Smooth muscle cell (in vitro differentiated cells): ENCODE results near the gene ERVV-1. TPM values are rescaled to one million over a fixed set of nuclear protein-coding genes. Genes with fewer than 3 reads are reported as not detected.
A peak's percentile ranks its signal among the peaks of the same experiment; 100 is the strongest.

Source experiments
- DNase-seq: peaks from one replicate; lab custom pipeline; 2025; ENCODE audit not compliant: unreplicated experiment; lab: John Stamatoyannopoulos, UW
- H2AFZ ChIP-seq: fragments of 200-600 bp; sonication (generic); 2 replicates; pipeline ENCODE4 v1.6.0; 2016; ENCODE audit warnings: antibody characterized with exemption, low read depth, mild to moderate bottlenecking
- H3F3A ChIP-seq: fragments of 200-600 bp; sonication (generic); 2 replicates; pipeline ENCODE4 v1.6.0; 2017; ENCODE audit warnings: antibody characterized with exemption, low read depth
- H3K27ac ChIP-seq: fragments of 200-600 bp; sonication (generic); 2 replicates; pipeline ENCODE4 v1.5.1; 2016; ENCODE audit warnings: low read depth, mild to moderate bottlenecking
- H3K27me3 ChIP-seq: fragments of 200-600 bp; sonication (generic); 2 replicates; pipeline ENCODE4 v1.6.1; 2016; ENCODE audit warnings: low read depth, mild to moderate bottlenecking
- H3K36me3 ChIP-seq: fragments of 200-600 bp; sonication (generic); 2 replicates; pipeline ENCODE4 v1.5.1; 2016; ENCODE audit warnings: low read depth
- H3K4me1 ChIP-seq: fragments of 200-600 bp; sonication (generic); 2 replicates; pipeline ENCODE4 v1.5.1; 2016; ENCODE audit warnings: low read depth
- H3K4me2 ChIP-seq: fragments of 200-600 bp; sonication (generic); 2 replicates; pipeline ENCODE4 v1.6.0; 2016; ENCODE audit warnings: mild to moderate bottlenecking
- H3K4me3 ChIP-seq: fragments of 200-600 bp; sonication (generic); 2 replicates; pipeline ENCODE4 v1.5.1; 2016; ENCODE audit warnings: mild to moderate bottlenecking
- H3K79me2 ChIP-seq: fragments of 200-600 bp; sonication (generic); 2 replicates; pipeline ENCODE4 v1.6.0; 2016; ENCODE audit warnings: low read depth, mild to moderate bottlenecking
- H3K9ac ChIP-seq: fragments of 200-600 bp; sonication (generic); 2 replicates; pipeline ENCODE4 v1.6.0; 2016; ENCODE audit warnings: low read depth
- H3K9me3 ChIP-seq: fragments of 200-600 bp; sonication (generic); replicated peaks from 2 replicates; pipeline ENCODE4 v1.5.1; 2016; ENCODE audit warnings: low read depth
- H4K20me1 ChIP-seq: fragments of 200-600 bp; sonication (generic); 2 replicates; pipeline ENCODE4 v1.6.0; 2016; ENCODE audit warnings: low read depth
- WGBS: methylation state at CpG from one replicate; pipeline ENCODE4 v1.1.7; 2016; ENCODE audit warnings: low lambda C conversion rate; 5-methylcytosine and 5-hydroxymethylcytosine counted together
- polyA plus RNA-seq: library from polyadenylated mRNA; unstranded; fragments of >200 nt; fragmentation: Nextera tagmentation; extraction: Ambion mirVana; gene quantifications from 2 replicates; pipeline ENCODE4 v1.2.1, GENCODE V29; 2016
- total RNA-seq: library from RNA; depleted of rRNA; stranded (reverse); fragments of >200 nt; gene quantifications from 2 replicates; pipeline ENCODE4 v1.2.3, GENCODE V29; 2014
- TF ChIP-seq, protein P1 (sequence below): fragments of 200-600 bp; sonication (generic); IDR thresholded peaks from 2 replicates; pipeline ENCODE4 v1.5.1; 2017; ENCODE audit warnings: borderline replicate concordance, mild to moderate bottlenecking, antibody characterized with exemption; ENCODE audit not compliant: insufficient read depth, poor library complexity, severe bottlenecking

ERVV-1 gene
- total and polyA plus RNA-seq, 2 experiments from 2014 or later: 0.09 to 0.21 TPM

DNA sequence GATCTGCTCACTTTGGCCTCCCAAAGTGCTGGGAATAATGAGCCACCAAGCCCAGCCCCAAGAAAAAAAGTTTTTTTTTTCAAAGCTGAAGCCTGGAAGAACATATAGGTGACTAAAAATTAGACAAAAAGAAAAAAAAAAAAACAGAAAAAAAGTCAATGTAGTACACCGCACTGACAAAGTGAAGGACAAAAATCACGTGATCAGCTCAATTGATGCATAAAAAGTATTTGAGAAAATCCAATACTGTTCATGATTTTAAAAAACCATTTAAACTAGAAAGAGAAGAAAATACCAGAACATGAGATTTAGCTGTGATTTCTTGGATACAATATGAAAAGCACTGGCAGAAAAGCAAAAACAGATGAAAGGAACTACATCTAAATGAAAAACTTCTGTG, 20.3 kb downstream of the ERVV-1 start:
- Histone ChIP-seq H3K4me2 (no peak overlapping the region), H3F3A (no peaks in the 10 kb centered on the region), H3K4me1 (no peaks in the 10 kb centered on the region), H4K20me1 (no peaks in the 10 kb centered on the region), H3K4me3 (no peak overlapping the region), H3K9ac (no peak overlapping the region), H3K9me3 (no peaks in the 10 kb centered on the region), H3K27ac (no peak overlapping the region), H2AFZ (no peak overlapping the region), H3K36me3 (no peaks in the 10 kb centered on the region), H3K27me3 (no peaks in the 10 kb centered on the region), H3K79me2 (no peaks in the 10 kb centered on the region)
- no peak for DNase-seq
- 90% methylated on average over 2 of the region's 2 CpGs for WGBS
- TF ChIP-seq, protein P1, sequence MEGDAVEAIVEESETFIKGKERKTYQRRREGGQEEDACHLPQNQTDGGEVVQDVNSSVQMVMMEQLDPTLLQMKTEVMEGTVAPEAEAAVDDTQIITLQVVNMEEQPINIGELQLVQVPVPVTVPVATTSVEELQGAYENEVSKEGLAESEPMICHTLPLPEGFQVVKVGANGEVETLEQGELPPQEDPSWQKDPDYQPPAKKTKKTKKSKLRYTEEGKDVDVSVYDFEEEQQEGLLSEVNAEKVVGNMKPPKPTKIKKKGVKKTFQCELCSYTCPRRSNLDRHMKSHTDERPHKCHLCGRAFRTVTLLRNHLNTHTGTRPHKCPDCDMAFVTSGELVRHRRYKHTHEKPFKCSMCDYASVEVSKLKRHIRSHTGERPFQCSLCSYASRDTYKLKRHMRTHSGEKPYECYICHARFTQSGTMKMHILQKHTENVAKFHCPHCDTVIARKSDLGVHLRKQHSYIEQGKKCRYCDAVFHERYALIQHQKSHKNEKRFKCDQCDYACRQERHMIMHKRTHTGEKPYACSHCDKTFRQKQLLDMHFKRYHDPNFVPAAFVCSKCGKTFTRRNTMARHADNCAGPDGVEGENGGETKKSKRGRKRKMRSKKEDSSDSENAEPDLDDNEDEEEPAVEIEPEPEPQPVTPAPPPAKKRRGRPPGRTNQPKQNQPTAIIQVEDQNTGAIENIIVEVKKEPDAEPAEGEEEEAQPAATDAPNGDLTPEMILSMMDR: no peak

DNA sequence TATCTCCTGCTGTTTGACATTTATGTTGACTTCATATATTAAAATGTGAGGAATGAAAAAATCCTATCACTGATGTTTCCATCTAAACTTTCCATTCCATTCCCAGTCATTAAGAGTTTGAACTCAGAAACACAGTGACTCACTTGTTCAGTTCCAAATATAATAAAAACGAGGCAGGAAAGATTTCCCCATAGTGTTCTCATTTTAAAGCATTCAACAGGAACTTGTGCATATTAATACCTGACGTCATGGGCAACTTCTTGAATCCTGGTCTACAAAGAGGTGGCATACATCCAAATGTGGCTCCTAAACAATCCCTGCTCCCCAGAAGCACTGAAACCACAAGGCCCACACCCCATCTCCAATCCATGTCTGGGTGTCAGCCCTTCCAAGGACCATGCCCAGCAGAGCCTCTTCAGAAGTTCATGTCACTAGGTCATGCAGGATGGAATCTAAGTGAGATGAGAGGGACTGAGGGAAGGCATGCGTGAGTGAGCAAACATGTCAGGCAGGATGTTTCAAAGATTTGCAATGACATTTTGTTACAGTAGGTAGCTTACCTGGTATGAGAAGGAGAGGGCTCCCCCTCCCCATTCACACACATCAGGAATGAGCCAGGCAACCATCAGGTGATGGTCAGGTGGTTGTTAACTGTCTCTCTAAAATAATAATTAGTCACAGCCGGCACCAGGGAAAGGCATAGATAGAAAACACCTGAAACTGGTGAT, 21.4 kb downstream of the ERVV-1 start:
- H2AFZ ChIP-seq: no peak overlapping the region
- H3K27me3 ChIP-seq: no peaks in the 10 kb centered on the region
- H3K79me2 ChIP-seq: no peaks in the 10 kb centered on the region
- H3F3A ChIP-seq: no peaks in the 10 kb centered on the region
- H3K36me3 ChIP-seq: no peaks in the 10 kb centered on the region
- H3K9me3 ChIP-seq: no peaks in the 10 kb centered on the region
- DNase-seq: no peak
- WGBS: 75% methylated on average over 4 of the region's 4 CpGs
- no peak overlapping the region for H3K9ac ChIP-seq
- no peaks in the 10 kb centered on the region for H3K4me1 ChIP-seq
- no peak overlapping the region for H3K27ac ChIP-seq
- H3K4me2 ChIP-seq: no peak overlapping the region
- no peaks in the 10 kb centered on the region for H4K20me1 ChIP-seq
- no peak overlapping the region for H3K4me3 ChIP-seq
- TF ChIP-seq, protein P1: no peak

DNA sequence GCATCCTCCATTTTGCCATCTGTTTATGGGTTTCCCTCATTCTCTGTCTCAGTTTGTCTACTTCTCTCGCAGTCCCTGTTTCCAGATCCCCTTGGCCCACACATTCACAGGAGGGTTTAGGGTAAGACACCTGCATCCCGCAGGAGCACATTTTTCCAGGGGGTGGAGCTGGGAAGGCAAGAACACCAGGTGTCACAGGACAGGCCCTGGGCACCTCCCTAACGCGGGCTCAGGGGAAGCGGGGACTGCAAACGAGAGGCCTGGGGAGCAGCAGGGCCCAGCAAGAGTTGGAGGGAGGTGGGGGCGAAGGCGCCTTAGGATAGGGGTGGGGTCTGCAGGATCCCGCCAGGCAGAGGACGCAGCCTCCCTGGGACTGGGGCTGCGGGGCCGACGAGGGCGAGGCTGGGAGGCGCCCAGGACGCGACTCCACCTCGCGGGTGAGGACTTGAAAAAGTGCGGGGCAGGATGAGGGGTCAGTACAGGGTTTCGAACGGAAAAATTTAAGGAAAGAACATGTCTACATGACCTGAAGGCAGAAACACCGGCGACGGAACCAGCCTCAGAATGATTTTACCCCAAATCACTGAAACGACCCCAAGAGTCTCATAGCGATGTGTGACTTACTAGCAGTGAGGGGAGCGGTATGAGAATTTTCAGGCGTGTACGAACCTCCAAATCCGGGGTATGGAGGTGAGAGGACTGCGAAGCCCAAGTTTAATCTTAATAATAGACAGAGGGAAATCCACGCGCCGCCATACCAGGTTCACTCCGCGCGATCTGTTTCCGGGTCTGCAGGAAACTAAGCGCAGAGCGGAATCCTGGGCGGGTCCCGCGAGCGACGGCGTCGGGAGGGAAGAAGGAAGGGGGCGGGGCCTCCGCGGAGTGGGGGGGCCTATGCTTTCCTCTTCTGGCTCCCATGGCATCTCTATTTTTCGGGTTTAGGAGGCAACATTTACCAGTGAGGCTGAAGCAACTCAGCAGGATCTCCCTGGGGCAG, 23.7 kb downstream of the ERVV-1 start:
- peak overlapping the region; percentile 36 for H3K4me3 ChIP-seq
- H3F3A ChIP-seq: no peaks in the 10 kb centered on the region
- DNase-seq: no peak
- H2AFZ ChIP-seq: no peak overlapping the region
- WGBS: 73% methylated on average over 45 of the region's 52 CpGs
- H3K4me2 ChIP-seq: peak overlapping the region; percentile 61
- no peaks in the 10 kb centered on the region for H3K79me2 ChIP-seq
- H3K36me3 ChIP-seq: no peaks in the 10 kb centered on the region
- H4K20me1 ChIP-seq: no peaks in the 10 kb centered on the region
- no peaks in the 10 kb centered on the region for H3K27me3 ChIP-seq
- H3K9me3 ChIP-seq: no peaks in the 10 kb centered on the region
- H3K27ac ChIP-seq: no peak overlapping the region
- no peak overlapping the region for H3K9ac ChIP-seq
- no peaks in the 10 kb centered on the region for H3K4me1 ChIP-seq
- TF ChIP-seq, protein P1: no peak
